Colonic mucosa (tissue), 4 donors: ENCODE results near the gene STIMATE. TPM values are rescaled to one million over a fixed set of nuclear protein-coding genes. Genes with fewer than 3 reads are reported as not detected.

ENCODE experiments used
- DNase-seq: peaks from one replicate; pipeline ENCODE4 v3.0.0-alpha.2; 2020
- H3K27ac ChIP-seq: fragments of 200-600 bp; one replicate; pipeline ENCODE4 v1.8.0; 2021
- H3K27me3 ChIP-seq: fragments of 200-600 bp; one replicate; pipeline ENCODE4 v1.8.0; 2021
- H3K36me3 ChIP-seq: fragments of 200-600 bp; one replicate; pipeline ENCODE4 v1.8.0; 2021
- H3K4me1 ChIP-seq: fragments of 200-600 bp; one replicate; pipeline ENCODE4 v1.8.0; 2021; ENCODE audit warnings: mild to moderate bottlenecking
- H3K4me3 ChIP-seq: fragments of 200-600 bp; one replicate; pipeline ENCODE4 v1.8.0; 2021
- H3K9ac ChIP-seq, 2 donors: one replicate each; pipeline ENCODE4 v1.7.0; 2013; ENCODE audit warnings: control low read depth in 2 of 2, low read depth in 2 of 2, low read length in 2 of 2
- H3K9me3 ChIP-seq: fragments of 200-600 bp; one replicate; pipeline ENCODE4 v1.8.0; 2021
- CTCF ChIP-seq: fragments of 200-600 bp; IDR thresholded peaks from one replicate; pipeline ENCODE4 v1.8.0; 2022; ENCODE audit warnings: antibody characterized with exemption, mild to moderate bottlenecking
- intact Hi-C: fragments of 100-400 bp; cut with DNase I; formaldehyde crosslinking; loops from one replicate; pipeline ENCODE4 v1.14.1; 2022
- total RNA-seq, 2 donors: library from RNA; stranded (reverse); fragmentation: NEBNext Ultra II Directional in 1 of 2; extraction: Animal tissue kit (Norgen Biotek cat#: 25700) in 1 of 2; gene quantifications; one replicate each; pipeline ENCODE4 v1.2.1, GENCODE V29; 2021
- donor health status: healthy.
- donor health status: DM: no; HTN: no; CAD: no.
- donor health status: DM: no; HTN: no; CAD: no.

STIMATE gene
- total RNA-seq, 2 donors from 2014 or later: 7.4 to 15.3 TPM

GRCh38 chr3:52871761-52872160 is 25.6 kb downstream of the STIMATE start:
- Histone ChIP-seq H3K36me3 (no peaks in the 10 kb centered on the region), H3K27ac (no peak overlapping the region), H3K27me3 (no peaks in the 10 kb centered on the region), H3K9ac (no peak overlapping the region), H3K4me1 (no peaks in the 10 kb centered on the region), H3K9me3 (no peaks in the 10 kb centered on the region), H3K4me3 (no peak overlapping the region)
- TF ChIP-seq CTCF: no peak
- intact Hi-C loops: no loop called here
- DNase-seq: no peak

GRCh38 chr3:52870471-52870870 is 26.9 kb downstream of the STIMATE start:
- no peak for TF ChIP-seq CTCF
- no peak for DNase-seq

GRCh38 chr3:52866427-52866826 is 30.9 kb downstream of the STIMATE start:
- DNase-seq: no peak
- no peaks in the 10 kb centered on the region for H3K4me1 ChIP-seq
- H3K27me3 ChIP-seq: no peaks in the 10 kb centered on the region
- H3K9me3 ChIP-seq: no peaks in the 10 kb centered on the region
- no peak for TF ChIP-seq CTCF
- H3K27ac ChIP-seq: no peak overlapping the region
- H3K4me3 ChIP-seq: no peak overlapping the region
- intact Hi-C loops: no loop called here
- no peaks in the 10 kb centered on the region for H3K36me3 ChIP-seq
- no peak overlapping the region for H3K9ac ChIP-seq

More at GRCh38 chr3:52870471-52870870, 26.9 kb downstream of the STIMATE start:
- no peaks in the 10 kb centered on the region for H3K27me3 ChIP-seq
- no peak overlapping the region for H3K4me3 ChIP-seq
- no peaks in the 10 kb centered on the region for H3K4me1 ChIP-seq
- intact Hi-C loops: no loop called here
- no peak overlapping the region for H3K27ac ChIP-seq
- no peaks in the 10 kb centered on the region for H3K9me3 ChIP-seq
- H3K36me3 ChIP-seq: no peaks in the 10 kb centered on the region
- no peak overlapping the region for H3K9ac ChIP-seq

GRCh38 chr3:52865994-52866393 is 31.4 kb downstream of the STIMATE start:
- Histone ChIP-seq H3K9ac (no peak overlapping the region), H3K36me3 (no peaks in the 10 kb centered on the region), H3K9me3 (no peaks in the 10 kb centered on the region), H3K4me3 (no peak overlapping the region), H3K27ac (no peak overlapping the region), H3K27me3 (no peaks in the 10 kb centered on the region), H3K4me1 (no peaks in the 10 kb centered on the region)
- intact Hi-C loops: no loop called here
- no peak for DNase-seq
- no peak for TF ChIP-seq CTCF

- DNase-seq: no peak
- Histone ChIP-seq H3K27ac (no peak overlapping the region), H3K4me3 (no peak overlapping the region), H3K27me3 (no peaks in the 10 kb centered on the region), H3K9ac (no peak overlapping the region), H3K9me3 (no peaks in the 10 kb centered on the region), H3K4me1 (no peaks in the 10 kb centered on the region), H3K36me3 (no peaks in the 10 kb centered on the region)
- intact Hi-C loops: no loop called here
- TF ChIP-seq CTCF: no peak
These were observed 37.0 kb downstream of the STIMATE start for GRCh38 chr3:52860424-52860768.
